ENCODE measurements around the gene PTCD3. TPM values are rescaled to one million over a fixed set of nuclear protein-coding genes. Genes with fewer than 3 reads are reported as not detected.

Gene PTCD3
- total and polyA plus RNA-seq, 4 experiments from 2014 or later, result 28.7 to 185 (median 124) TPM

DNA sequence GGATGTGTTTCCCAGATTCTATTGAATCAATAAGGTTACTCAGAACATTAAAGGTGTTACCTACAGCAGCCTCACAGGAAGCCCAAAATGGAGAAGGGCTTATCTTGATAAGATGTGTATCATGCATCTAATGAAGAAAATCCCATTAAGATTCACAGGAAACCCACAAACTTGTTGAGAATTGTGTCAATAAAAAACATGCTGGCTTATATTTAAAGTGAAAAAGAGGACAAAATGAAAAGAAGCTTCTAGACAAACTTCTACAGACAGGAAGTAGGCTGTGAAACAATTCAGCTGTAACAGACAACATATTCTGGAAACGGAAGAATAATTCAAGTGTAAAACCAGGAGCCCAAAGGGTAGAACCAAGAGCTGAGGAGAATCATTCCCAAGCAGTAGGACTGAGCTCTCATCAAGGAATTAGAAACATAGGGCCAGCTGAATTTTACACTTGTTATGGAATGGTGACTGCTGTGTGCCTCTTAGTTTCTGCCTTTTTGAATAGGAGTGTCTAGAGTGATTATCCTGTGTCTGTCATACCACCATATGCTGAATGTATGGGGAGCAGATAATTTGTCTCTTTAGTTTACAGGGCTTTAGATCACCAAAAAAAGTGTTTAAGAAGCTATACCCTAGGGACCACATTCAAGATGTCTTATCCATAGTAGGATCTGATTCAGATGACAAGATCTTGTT lies 79.6 kb downstream of the PTCD3 start:
- H3K4me3 Mint-ChIP-seq, result peak overlapping the region; percentile 43 to 85 (median 78)
- intact Hi-C loops (cut with micrococcal nuclease), result loop anchor here (1.0 kb wide), 1 partner anchor 10 kb away; the partner anchor contains the start of gene IMMT
- peak overlapping the region in 1 of 2 donors; percentile 12 for H3K4me3 ChIP-seq (ENCODE audit: low read length in 2 of 2)
- H3K36me3 Mint-ChIP-seq, result peaks cover 7 to 13% of the 10 kb centered on the region in 2 donors
- peak overlapping the region; percentile 82 to 98 (median 92) for H3K27ac Mint-ChIP-seq
- H3K4me1 ChIP-seq (ENCODE audit: insufficient read depth, low read length), result peaks cover 85% of the 10 kb centered on the region
- no peaks in the 10 kb centered on the region for H3K27me3 ChIP-seq (ENCODE audit: insufficient read depth, low read length)
- peaks cover 53 to 79% (median 62%) of the 10 kb centered on the region in 4 donors for H3K4me1 Mint-ChIP-seq
- POLR2A ChIA-PET (ENCODE audit: partially characterized antibody), result interaction anchor here (0.6 to 4.8 kb wide), 7 partner anchors 9 to 256 kb away, joined by 3 to 94 read pairs (median 6); partner anchors contain the start of genes IMMT, KDM3A, MRPL35 and POLR1A
- H3K27ac ChIP-seq (ENCODE audit: low read depth, low read length), result peak overlapping the region; percentile 54
- no peaks in the 10 kb centered on the region for H3K36me3 ChIP-seq (ENCODE audit: insufficient read depth, low read length)
- no peaks in the 10 kb centered on the region for H3K27me3 Mint-ChIP-seq
- CTCF ChIA-PET (ENCODE audit: partially characterized antibody), result interaction anchor here (0.9 to 2.7 kb wide), 4 partner anchors 9 to 186 kb away, joined by 3 to 14 read pairs (median 4); partner anchors contain the start of gene IMMT
- no peaks in the 10 kb centered on the region for H3K9me3 Mint-ChIP-seq
- DNase-seq, result peak; percentile 47 to 68 (median 56)
- no peaks in the 10 kb centered on the region for H3K9me3 ChIP-seq (ENCODE audit: control insufficient read depth in 1 of 2, low read length in 2 of 2)

DNA sequence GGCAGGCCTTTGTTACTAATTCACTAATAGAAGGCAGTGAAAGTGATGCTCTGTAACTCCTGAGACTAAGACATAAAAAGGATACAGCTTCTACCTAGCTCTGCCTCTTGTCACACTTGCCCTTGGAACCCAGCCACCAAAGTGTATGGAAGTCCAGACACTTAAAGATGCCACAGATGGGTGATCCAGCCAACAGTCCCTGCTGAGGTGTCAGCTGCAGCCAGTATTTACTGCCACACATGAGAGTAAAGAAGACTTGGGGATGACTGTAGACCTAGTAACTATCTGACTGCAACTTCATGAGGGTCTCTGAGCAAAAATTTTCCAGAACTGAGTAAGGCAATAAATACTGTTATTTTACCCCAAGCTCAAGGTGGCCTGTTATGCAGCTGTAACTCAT lies 80.4 kb downstream of the PTCD3 start:
- H3K36me3 ChIP-seq (ENCODE audit: insufficient read depth, low read length), result no peaks in the 10 kb centered on the region
- no peaks in the 10 kb centered on the region for H3K27me3 Mint-ChIP-seq
- H3K4me1 ChIP-seq (ENCODE audit: insufficient read depth, low read length), result peaks cover 91% of the 10 kb centered on the region
- peaks cover 53 to 87% (median 67%) of the 10 kb centered on the region in 4 donors for H3K4me1 Mint-ChIP-seq
- no peaks in the 10 kb centered on the region for H3K9me3 Mint-ChIP-seq
- H3K36me3 Mint-ChIP-seq, result peaks cover 10 to 13% of the 10 kb centered on the region in 2 donors
- H3K27ac ChIP-seq (ENCODE audit: low read depth, low read length), result peak overlapping the region; percentile 54
- ChIA-PET CTCF (ENCODE audit: partially characterized antibody) (interaction anchor here (1.3 to 2.7 kb wide), 3 partner anchors 8 to 186 kb away, joined by 3 to 14 read pairs (median 5); partner anchors contain the start of gene IMMT), POLR2A (ENCODE audit: partially characterized antibody) (interaction anchor here (1.1 to 4.8 kb wide), 5 partner anchors 10 to 255 kb away, joined by 4 to 94 read pairs (median 7); partner anchors contain the start of genes IMMT, KDM3A, MRPL35 and POLR1A)
- no peak for DNase-seq
- no peaks in the 10 kb centered on the region for H3K9me3 ChIP-seq (ENCODE audit: control insufficient read depth in 1 of 2, low read length in 2 of 2)
- H3K27me3 ChIP-seq (ENCODE audit: insufficient read depth, low read length), result no peaks in the 10 kb centered on the region
- H3K27ac Mint-ChIP-seq, result peak overlapping the region; percentile 82 to 98 (median 92)
- peak overlapping the region in 7 of 8 donors; percentile 52 to 85 (median 77) for H3K4me3 Mint-ChIP-seq
- intact Hi-C loops (cut with micrococcal nuclease), result no loop called here
- H3K4me3 ChIP-seq (ENCODE audit: low read length in 2 of 2), result no peak overlapping the region

DNA sequence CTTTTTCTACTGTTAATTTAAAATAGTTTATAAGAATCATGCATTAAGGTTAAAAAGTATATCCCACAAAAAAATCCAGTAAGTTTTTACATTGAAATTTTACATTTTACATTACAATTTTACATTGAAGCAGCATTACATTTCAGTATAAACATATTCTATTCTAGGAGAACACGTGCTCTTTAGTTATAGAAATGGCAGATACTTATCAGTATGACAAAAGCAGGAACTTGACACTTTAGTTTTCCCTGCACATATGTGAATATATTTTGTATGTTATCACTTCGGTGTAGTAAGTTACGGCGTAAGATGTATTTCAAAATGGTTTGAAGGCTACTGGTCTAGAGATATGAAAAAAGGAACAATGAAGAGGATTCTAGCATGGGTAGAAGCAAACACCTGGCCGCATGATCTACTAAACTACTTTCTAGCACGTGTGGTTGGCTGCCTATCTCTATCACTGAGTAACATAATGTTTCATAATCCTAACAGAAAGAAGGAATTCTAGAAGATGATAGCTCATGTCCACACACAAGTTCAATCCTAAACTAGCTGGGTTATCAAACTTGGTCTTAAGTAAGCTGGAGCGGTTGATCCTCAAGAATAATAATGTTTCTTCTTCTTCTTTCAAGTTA lies 83.9 kb downstream of the PTCD3 start:
- peaks cover 94% of the 10 kb centered on the region for H3K4me1 ChIP-seq (ENCODE audit: insufficient read depth, low read length)
- H3K9me3 Mint-ChIP-seq, result no peaks in the 10 kb centered on the region
- intact Hi-C loops (cut with micrococcal nuclease), result loop anchor here (10.0 kb wide), 1 partner anchor 155 kb away; no protein-coding TSS in a partner anchor
- no peaks in the 10 kb centered on the region for H3K9me3 ChIP-seq (ENCODE audit: control insufficient read depth in 1 of 2, low read length in 2 of 2)
- no peaks in the 10 kb centered on the region for H3K36me3 ChIP-seq (ENCODE audit: insufficient read depth, low read length)
- CTCF ChIA-PET (ENCODE audit: partially characterized antibody), result no interaction called here
- H3K27me3 Mint-ChIP-seq, result no peaks in the 10 kb centered on the region
- POLR2A ChIA-PET (ENCODE audit: partially characterized antibody), result no interaction called here
- peaks cover 51 to 91% (median 70%) of the 10 kb centered on the region in 4 donors for H3K4me1 Mint-ChIP-seq
- no peak overlapping the region for H3K27ac ChIP-seq (ENCODE audit: low read depth, low read length)
- H3K4me3 Mint-ChIP-seq, result no peak overlapping the region
- peaks cover 16 to 17% of the 10 kb centered on the region in 2 donors for H3K36me3 Mint-ChIP-seq
- no peaks in the 10 kb centered on the region for H3K27me3 ChIP-seq (ENCODE audit: insufficient read depth, low read length)
- H3K27ac Mint-ChIP-seq, result peak overlapping the region in 3 of 7 donors; percentile 24 to 55 (median 30)
- no peak overlapping the region for H3K4me3 ChIP-seq (ENCODE audit: low read length in 2 of 2)
- no peak for DNase-seq

Other genes with a start within 250 kb of the PTCD3 start
- 10 to 100 TPM; 37.1 to 41.7 TPM for gene ST3GAL5, start 217.2 kb upstream of the PTCD3 start, total RNA-seq
- gene ST3GAL5, start 217.2 kb upstream of the PTCD3 start, polyA plus RNA-seq, result 10 to 100 TPM in 1 of 2 donors, 1 to 10 TPM in 1; 8.0 to 13.3 TPM
- 10 to 100 TPM; 23.4 to 25.8 TPM for gene POLR1A, start 349 bp upstream of the PTCD3 start, total RNA-seq
- gene POLR1A, start 349 bp upstream of the PTCD3 start, polyA plus RNA-seq, result 1 to 10 TPM in 1 of 2 donors, under 1 TPM in 1; 0.87 to 3.6 TPM
- 10 to 100 TPM; 77.2 to 82.7 TPM for gene IMMT, start 89.2 kb downstream of the PTCD3 start, total RNA-seq
- gene IMMT, start 89.2 kb downstream of the PTCD3 start, polyA plus RNA-seq, result 10 to 100 TPM; 49.8 to 78.9 TPM
- gene MRPL35, start 93.2 kb downstream of the PTCD3 start, total RNA-seq, result 10 to 100 TPM; 24.1 to 26.1 TPM
- 10 to 100 TPM; 30.9 to 39.6 TPM for gene MRPL35, start 93.2 kb downstream of the PTCD3 start, polyA plus RNA-seq
- gene REEP1, start 231.4 kb downstream of the PTCD3 start, total RNA-seq, result under 1 TPM in 1 of 2 experiments, not detected in 1; 0.15 TPM
- not detected for gene REEP1, start 231.4 kb downstream of the PTCD3 start, polyA plus RNA-seq

All from CD4-positive, alpha-beta memory T cell (primary cell).